Measurements from ENCODE around the gene SLC25A48.

- TF ChIP-seq CTCF (conservative IDR thresholded peaks at IDR 0.05; ENCODE audit: low read length) (no peak), EZH2phosphoT487 (IDR thresholded peaks at IDR 0.05; ENCODE audit: borderline replicate concordance, low read depth, low read length) (no peak)
Observed at GRCh38 chr5:135898651-135899050, 64.2 kb downstream of the SLC25A48 start.

Data from OCI-LY7 (cell line).